ENCODE measurements around the gene TEX14. TPM values are rescaled to one million over a fixed set of nuclear protein-coding genes. Genes with fewer than 3 reads are reported as not detected.

Gene TEX14
- polyA plus RNA-seq, 1 donor (not counting 4 experiments of a cell fraction or from before 2014, with no cell fraction given), result 0.16 TPM

GRCh38 chr17:58528443-58528842 is 163.4 kb downstream of the TEX14 start:
- peaks cover 22% of the 10 kb centered on the region for H3K4me1 ChIP-seq (ENCODE audit: control insufficient read depth, extremely low read depth, insufficient read depth, low read length)
- H3K79me2 ChIP-seq (ENCODE audit: control insufficient read depth, insufficient read depth, low read length), result no peaks in the 10 kb centered on the region
- no peaks in the 10 kb centered on the region for H3K36me3 ChIP-seq (ENCODE audit: control insufficient read depth in 2 of 2, extremely low read depth in 1 of 2, insufficient read depth in 2 of 2, low read length in 2 of 2)
- no peak overlapping the region for H3K9ac ChIP-seq (ENCODE audit: control insufficient read depth, extremely low read depth, insufficient read depth, low read length)
- no peak for DNase-seq (ENCODE audit: low read depth, low spot score)
- H3K9me1 ChIP-seq (ENCODE audit: control insufficient read depth, extremely low read depth, insufficient read depth, low read length), result no peaks in the 10 kb centered on the region
- no peaks in the 10 kb centered on the region for H3K9me3 ChIP-seq (ENCODE audit: control insufficient read depth, low read depth, low read length)
- dilution Hi-C loops (cut with MboI; ENCODE audit: extremely low pct_ligation_motif_present, low sequenced_read_pairs), result no loop called here
- H4K20me1 ChIP-seq (ENCODE audit: control insufficient read depth, extremely low read depth, insufficient read depth, low read length), result no peaks in the 10 kb centered on the region
- peaks cover 12% of the 10 kb centered on the region for H3K27me3 ChIP-seq (ENCODE audit: control insufficient read depth, extremely low read depth, insufficient read depth, low read length)
- no peak overlapping the region for H2AFZ ChIP-seq (ENCODE audit: control insufficient read depth, low read length)
- H3K27ac ChIP-seq (ENCODE audit: control insufficient read depth, insufficient read depth, low read length), result no peak overlapping the region
- no peak overlapping the region for H3K4me3 ChIP-seq (ENCODE audit: control insufficient read depth in 2 of 3, extremely low read depth in 1 of 3, insufficient read depth in 2 of 3, low read depth in 1 of 3, low read length in 3 of 3)
- no peak for FAIRE-seq
- H3K4me2 ChIP-seq (ENCODE audit: control insufficient read depth, extremely low read depth, insufficient read depth, low read depth, low read length), result no peak overlapping the region
- TF ChIP-seq, protein P1, sequence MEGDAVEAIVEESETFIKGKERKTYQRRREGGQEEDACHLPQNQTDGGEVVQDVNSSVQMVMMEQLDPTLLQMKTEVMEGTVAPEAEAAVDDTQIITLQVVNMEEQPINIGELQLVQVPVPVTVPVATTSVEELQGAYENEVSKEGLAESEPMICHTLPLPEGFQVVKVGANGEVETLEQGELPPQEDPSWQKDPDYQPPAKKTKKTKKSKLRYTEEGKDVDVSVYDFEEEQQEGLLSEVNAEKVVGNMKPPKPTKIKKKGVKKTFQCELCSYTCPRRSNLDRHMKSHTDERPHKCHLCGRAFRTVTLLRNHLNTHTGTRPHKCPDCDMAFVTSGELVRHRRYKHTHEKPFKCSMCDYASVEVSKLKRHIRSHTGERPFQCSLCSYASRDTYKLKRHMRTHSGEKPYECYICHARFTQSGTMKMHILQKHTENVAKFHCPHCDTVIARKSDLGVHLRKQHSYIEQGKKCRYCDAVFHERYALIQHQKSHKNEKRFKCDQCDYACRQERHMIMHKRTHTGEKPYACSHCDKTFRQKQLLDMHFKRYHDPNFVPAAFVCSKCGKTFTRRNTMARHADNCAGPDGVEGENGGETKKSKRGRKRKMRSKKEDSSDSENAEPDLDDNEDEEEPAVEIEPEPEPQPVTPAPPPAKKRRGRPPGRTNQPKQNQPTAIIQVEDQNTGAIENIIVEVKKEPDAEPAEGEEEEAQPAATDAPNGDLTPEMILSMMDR (optimal IDR thresholded peaks at IDR 0.05 in 1 of 3, IDR thresholded peaks at IDR 0.05 in 1 of 3, conservative IDR thresholded peaks at IDR 0.05 in 1 of 3; ENCODE audit: extremely low read depth in 1 of 3, insufficient read depth in 2 of 3, low read length in 3 of 3), result no peak
- no peak for TF ChIP-seq EZH2 (IDR thresholded peaks at IDR 0.05; ENCODE audit: low read length)

DNA sequence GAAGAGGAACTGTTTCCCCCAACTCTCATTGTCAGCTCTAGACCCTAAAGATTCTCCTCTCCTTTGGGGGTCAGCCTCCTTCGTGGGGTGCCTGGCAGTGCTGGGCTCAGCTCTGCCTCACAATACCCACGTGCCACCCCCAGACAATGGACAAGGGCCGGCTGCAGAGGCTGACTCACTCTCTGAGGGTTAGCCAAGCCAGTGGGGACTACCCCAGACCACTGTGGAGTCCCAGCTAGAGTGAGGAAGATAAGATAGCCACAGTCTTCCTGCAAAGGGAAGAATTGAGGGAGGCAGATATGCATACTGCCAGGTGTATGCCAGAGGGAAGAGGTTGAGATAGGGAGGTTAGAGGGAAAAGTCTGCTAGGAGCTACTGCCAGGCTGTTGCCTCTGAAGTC is 163.9 kb downstream of the TEX14 start:
- Histone ChIP-seq H3K9me1 (ENCODE audit: control insufficient read depth, extremely low read depth, insufficient read depth, low read length) (no peaks in the 10 kb centered on the region), H3K4me3 (ENCODE audit: control insufficient read depth in 2 of 3, extremely low read depth in 1 of 3, insufficient read depth in 2 of 3, low read depth in 1 of 3, low read length in 3 of 3) (no peak overlapping the region), H3K4me1 (ENCODE audit: control insufficient read depth, extremely low read depth, insufficient read depth, low read length) (peaks cover 22% of the 10 kb centered on the region), H4K20me1 (ENCODE audit: control insufficient read depth, extremely low read depth, insufficient read depth, low read length) (no peaks in the 10 kb centered on the region), H3K27me3 (ENCODE audit: control insufficient read depth, extremely low read depth, insufficient read depth, low read length) (peaks cover 11% of the 10 kb centered on the region), H3K79me2 (ENCODE audit: control insufficient read depth, insufficient read depth, low read length) (no peaks in the 10 kb centered on the region), H3K9ac (ENCODE audit: control insufficient read depth, extremely low read depth, insufficient read depth, low read length) (no peak overlapping the region), H3K27ac (ENCODE audit: control insufficient read depth, insufficient read depth, low read length) (no peak overlapping the region), H2AFZ (ENCODE audit: control insufficient read depth, low read length) (no peak overlapping the region), H3K4me2 (ENCODE audit: control insufficient read depth, extremely low read depth, insufficient read depth, low read depth, low read length) (no peak overlapping the region), H3K36me3 (ENCODE audit: control insufficient read depth in 2 of 2, extremely low read depth in 1 of 2, insufficient read depth in 2 of 2, low read length in 2 of 2) (no peaks in the 10 kb centered on the region), H3K9me3 (ENCODE audit: control insufficient read depth, low read depth, low read length) (no peaks in the 10 kb centered on the region)
- no peak for DNase-seq (ENCODE audit: low read depth, low spot score)
- dilution Hi-C loops (cut with MboI; ENCODE audit: extremely low pct_ligation_motif_present, low sequenced_read_pairs), result no loop called here
- no peak for FAIRE-seq
- TF ChIP-seq EZH2 (IDR thresholded peaks at IDR 0.05; ENCODE audit: low read length), result no peak
- TF ChIP-seq, protein P1 (optimal IDR thresholded peaks at IDR 0.05 in 1 of 3, IDR thresholded peaks at IDR 0.05 in 1 of 3, conservative IDR thresholded peaks at IDR 0.05 in 1 of 3; ENCODE audit: extremely low read depth in 1 of 3, insufficient read depth in 2 of 3, low read length in 3 of 3), result no peak

Data from keratinocyte (primary cell).